GM19372 (cell line): Measurements from ENCODE around the gene DUSP6.

ENCODE experiments used
- ATAC-seq: cut with Tn5 transposase; IDR thresholded peaks from one replicate; pipeline ENCODE4 v1.9.1; 2021; ENCODE audit warnings: mild to moderate bottlenecking, low read depth, moderate library complexity; ENCODE audit not compliant: unreplicated experiment

Gene DUSP6

GRCh38 chr12:89335452-89336244 is 16.7 kb downstream of the DUSP6 start:
- ATAC-seq, result no peak

GRCh38 chr12:89334548-89335169 is 17.6 kb downstream of the DUSP6 start:
- no peak for ATAC-seq

- ATAC-seq, result peak; percentile 69
These were observed 18.6 kb downstream of the DUSP6 start for GRCh38 chr12:89333564-89334252.

GRCh38 chr12:89328151-89329030 is 23.9 kb downstream of the DUSP6 start:
- no peak for ATAC-seq

GRCh38 chr12:89327486-89328094 is 24.7 kb downstream of the DUSP6 start:
- ATAC-seq, result no peak

- ATAC-seq, result no peak
These were observed 25.9 kb downstream of the DUSP6 start for GRCh38 chr12:89326239-89327040.

GRCh38 chr12:89325495-89325894 is 26.8 kb downstream of the DUSP6 start:
- no peak for ATAC-seq

GRCh38 chr12:89324437-89324836 is 27.9 kb downstream of the DUSP6 start:
- ATAC-seq, result no peak

- ATAC-seq, result no peak
These were observed 28.6 kb downstream of the DUSP6 start for GRCh38 chr12:89323568-89324218.

GRCh38 chr12:89320735-89321134 is 31.6 kb downstream of the DUSP6 start:
- ATAC-seq, result no peak

GRCh38 chr12:89319606-89320005 is 32.7 kb downstream of the DUSP6 start:
- ATAC-seq, result no peak

- no peak for ATAC-seq
These were observed 33.2 kb downstream of the DUSP6 start for GRCh38 chr12:89319122-89319521.

- no peak for ATAC-seq
These were observed 35.6 kb downstream of the DUSP6 start for GRCh38 chr12:89316705-89317139.

GRCh38 chr12:89314060-89314761 is 38.1 kb downstream of the DUSP6 start:
- ATAC-seq, result no peak

GRCh38 chr12:89311703-89312293 is 40.5 kb downstream of the DUSP6 start:
- ATAC-seq, result no peak

GRCh38 chr12:89309815-89310214 is 42.5 kb downstream of the DUSP6 start:
- no peak for ATAC-seq

GRCh38 chr12:89309440-89309802 is 42.9 kb downstream of the DUSP6 start:
- no peak for ATAC-seq
